Muscle of back (tissue), 13 donors: ENCODE measurements around the gene FCAR. TPM values are rescaled to one million over a fixed set of nuclear protein-coding genes. Genes with fewer than 3 reads are reported as not detected.
A peak's percentile ranks its signal among the peaks of the same experiment; 100 is the strongest.
"Not testable (repeated sequence)": the region's sequence is repeated elsewhere in the genome, so short reads cannot be mapped to it uniquely, and the experiment has no call there.

Source experiments
- DNase-seq, 3 donors: peaks; one replicate each; pipeline versions ENCODE4 v3.0.0 to v3.0.0-alpha.2; 2013
- long read RNA-seq, 9 donors: transcript quantifications; one replicate each; lab custom pipeline, GENCODE V29; 2026
- polyA plus RNA-seq, 10 donors: library from polyadenylated mRNA; unstranded; fragments of 120-200 nt; gene quantifications; one replicate each; pipeline ENCODE4 v1.2.1, GENCODE V29; 2013; ENCODE audit not compliant: insufficient read length in 10 of 10

The FCAR gene
- polyA plus RNA-seq: under 1 TPM in 9 of 10 donors, not detected in 1; 0.12 to 0.67 (median 0.41) TPM
- long read RNA-seq, donor 1, partial matches to known transcripts: 0 of 1 reads
- long read RNA-seq, donor 1, other reads (novel, unspliced or antisense): 0 of 1 reads
- long read RNA-seq, donor 2: 0 reads
- long read RNA-seq, donor 3: 0 reads
- long read RNA-seq, donor 4: 0 reads
- long read RNA-seq, donor 5: 0 reads
- long read RNA-seq, donor 6: 0 reads
- long read RNA-seq, donor 7: 0 reads
- long read RNA-seq, donor 8: 0 reads
- long read RNA-seq, donor 9: 0 reads

DNA sequence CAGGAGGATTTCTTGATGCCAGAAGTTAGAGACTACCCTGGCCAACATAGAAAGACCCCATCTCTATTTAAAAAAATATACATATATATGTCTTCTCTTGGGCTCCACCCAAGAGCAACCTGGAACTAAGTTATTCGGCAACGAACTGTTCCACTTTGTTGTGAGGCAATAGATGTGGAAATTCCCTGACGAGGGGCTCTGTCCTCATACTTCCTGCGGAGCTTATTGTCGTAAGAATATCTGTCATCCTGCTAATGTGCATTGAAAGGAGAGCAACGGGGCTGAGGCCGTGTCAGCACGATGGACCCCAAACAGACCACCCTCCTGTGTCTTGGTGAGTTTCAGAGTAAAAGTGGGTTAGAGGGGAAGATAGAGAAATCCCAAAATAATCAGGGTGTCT is at the start of gene FCAR:
TSS of gene FCAR (plus strand) at position 246 of the 400 bp plus-strand sequence. CDS start at position 301, 55 bp downstream.
- peak in 1 of 3 donors; percentile 12 for DNase-seq

GRCh38 chr19:54824416-54824815 is 49.6 kb upstream of the FCAR start:
- not testable (repeated sequence) for DNase-seq

DNA sequence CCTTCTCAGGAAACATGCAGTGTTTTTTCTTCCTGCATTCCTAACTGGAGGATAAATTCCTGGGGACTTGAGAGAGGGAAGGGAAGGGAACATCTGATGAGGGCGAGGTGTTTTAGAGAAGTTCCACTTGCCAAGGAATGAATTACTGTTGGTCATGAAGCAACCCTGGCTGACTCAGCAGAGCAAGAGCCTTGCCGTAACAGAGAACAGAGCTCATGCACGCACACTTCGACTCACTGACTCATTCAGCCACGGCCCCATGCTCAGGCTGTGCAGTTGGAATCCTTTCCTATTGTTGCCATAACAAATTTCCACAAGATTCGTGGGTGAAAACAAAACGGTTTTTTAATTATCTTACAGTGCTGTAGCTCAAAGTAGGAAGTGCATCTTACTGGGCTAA is 48.7 kb upstream of the FCAR start:
- not testable (repeated sequence) for DNase-seq

DNA sequence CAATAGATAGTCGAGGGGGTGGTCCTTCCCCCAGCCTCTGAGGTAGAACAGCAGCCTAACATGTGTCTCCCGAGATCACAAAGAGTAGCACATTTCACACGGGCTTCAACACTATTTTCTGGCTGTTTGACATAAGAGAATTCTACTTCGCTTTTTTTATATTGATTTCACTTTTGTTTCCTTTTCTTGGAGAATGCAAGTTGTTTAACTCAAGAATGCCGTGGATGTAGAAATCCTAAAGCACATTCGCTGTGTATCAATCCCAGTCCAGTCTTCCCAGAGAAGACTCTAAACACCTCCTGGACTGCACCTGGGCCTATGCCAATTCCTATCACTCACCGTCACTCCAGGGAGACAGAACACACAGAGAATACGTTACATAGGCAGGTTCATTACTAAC is 46.0 kb upstream of the FCAR start:
- not testable (repeated sequence) for DNase-seq

DNA sequence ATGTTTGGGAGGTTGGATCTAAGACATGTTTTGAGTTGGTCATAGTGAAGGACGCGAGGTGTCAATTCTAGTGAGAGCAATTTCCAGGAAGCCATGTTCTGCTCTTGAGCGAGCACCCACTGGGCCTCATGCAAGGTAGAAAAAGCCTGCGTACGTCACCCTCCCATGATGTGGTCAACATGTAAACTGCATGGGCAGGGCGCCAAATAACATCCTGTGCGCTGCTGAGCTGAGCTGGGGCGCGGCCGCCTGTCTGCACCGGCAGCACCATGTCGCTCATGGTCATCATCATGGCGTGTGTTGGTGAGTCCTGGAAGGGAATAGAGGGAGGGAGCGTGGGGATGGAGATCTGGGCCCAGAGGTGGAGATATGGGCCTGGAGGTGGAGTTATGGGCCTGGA is 41.5 kb upstream of the FCAR start, which contains the start of gene KIR2DS4:
TSS of gene KIR2DS4 (plus strand) at position 181 of the 400 bp plus-strand sequence.
- DNase-seq: not testable (repeated sequence)

GRCh38 chr19:54835126-54835525 is 38.9 kb upstream of the FCAR start:
- DNase-seq: not testable (repeated sequence)

- DNase-seq: not testable (repeated sequence)
Observed at GRCh38 chr19:54837522-54837921, 36.5 kb upstream of the FCAR start.

DNA sequence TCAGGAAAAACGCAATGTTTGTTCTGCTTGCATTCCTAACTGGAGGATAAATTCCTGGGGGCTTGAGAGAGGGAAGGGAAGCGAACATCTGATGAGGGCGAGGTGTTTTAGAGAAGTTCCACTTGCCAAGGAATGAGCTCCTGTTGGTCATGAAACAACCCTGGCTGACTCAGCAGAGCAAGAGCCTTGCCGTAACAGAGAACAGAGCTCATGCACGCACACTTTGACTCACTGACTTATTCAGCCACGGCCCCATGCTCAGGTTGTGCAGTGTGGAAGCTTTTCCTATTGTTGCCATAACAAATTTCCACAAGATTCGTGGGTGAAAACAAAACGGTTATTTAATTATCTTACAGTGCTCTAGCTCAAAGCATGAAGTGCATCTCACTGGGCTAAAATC is 30.9 kb upstream of the FCAR start:
- not testable (repeated sequence) for DNase-seq

DNA sequence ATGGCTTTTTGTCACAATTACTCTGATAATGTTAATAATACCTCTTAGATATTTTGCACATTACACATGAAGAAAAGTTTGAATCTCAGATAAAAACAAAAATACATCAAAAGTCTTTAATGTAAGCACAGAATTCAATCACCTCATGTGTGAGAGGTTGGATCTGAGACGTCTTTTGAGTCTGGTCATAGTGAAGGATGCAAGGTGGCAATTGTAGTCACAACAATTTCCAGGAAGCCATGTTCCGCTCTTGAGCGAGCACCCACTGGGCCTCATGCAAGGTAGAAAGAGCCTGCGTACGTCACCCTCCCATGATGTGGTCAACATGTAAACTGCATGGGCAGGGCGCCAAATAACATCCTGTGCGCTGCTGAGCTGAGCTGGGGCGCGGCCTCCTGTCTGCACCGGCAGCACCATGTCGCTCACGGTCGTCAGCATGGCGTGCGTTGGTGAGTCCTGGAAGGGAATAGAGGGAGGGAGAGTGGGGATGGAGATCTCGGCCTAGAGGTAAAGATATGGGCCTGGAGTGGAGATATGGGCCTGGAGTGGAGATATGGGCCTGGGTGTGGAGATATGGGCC is 23.9 kb upstream of the FCAR start, which contains the start of gene KIR3DL2:
TSS of gene KIR3DL2 (plus strand) at position 383 of the 580 bp plus-strand sequence. CDS start at position 416, 33 bp downstream.
- not testable (repeated sequence) for DNase-seq

DNA sequence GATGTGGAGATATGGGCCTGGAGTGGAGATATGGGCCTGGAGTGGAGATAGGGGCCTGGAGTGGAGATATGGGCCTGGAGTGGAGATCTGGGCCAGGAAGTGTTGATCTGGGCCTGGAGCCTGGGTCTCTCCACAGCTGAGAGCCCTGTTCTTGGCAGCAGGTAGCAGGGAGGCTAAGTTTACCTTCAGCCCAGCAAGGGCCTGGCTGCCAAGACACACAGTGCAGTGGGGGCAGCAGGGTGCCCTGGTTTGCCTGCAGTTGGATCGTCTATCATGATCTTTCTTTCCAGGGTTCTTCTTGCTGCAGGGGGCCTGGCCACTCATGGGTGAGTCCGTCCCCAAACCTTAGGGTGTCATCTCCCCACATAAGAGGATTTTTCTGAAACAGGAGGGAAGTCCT is 23.1 kb upstream of the FCAR start:
- no peak for DNase-seq

DNA sequence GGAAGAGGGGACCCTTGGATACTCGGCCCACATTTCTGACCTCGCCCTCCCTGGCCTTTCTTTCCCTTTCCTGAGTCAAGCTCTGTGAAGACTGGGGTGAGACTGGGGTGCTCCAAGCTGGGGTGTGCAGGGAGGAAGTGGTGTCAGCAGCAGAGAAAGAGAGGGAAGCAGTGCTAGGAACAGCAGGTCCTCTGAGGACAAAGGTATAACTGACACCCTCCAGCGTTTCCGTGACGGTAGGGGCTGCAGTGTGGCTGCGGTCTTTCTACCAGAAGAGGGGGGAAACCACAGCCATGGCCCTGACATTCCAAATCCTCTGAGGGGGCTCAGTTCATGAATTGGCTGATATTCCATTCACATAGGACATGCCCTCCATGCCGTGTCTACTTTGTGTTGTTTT is 22.7 kb upstream of the FCAR start:
- DNase-seq: no peak

GRCh38 chr19:54855241-54855640 is 18.8 kb upstream of the FCAR start:
- DNase-seq: not testable (repeated sequence)

DNA sequence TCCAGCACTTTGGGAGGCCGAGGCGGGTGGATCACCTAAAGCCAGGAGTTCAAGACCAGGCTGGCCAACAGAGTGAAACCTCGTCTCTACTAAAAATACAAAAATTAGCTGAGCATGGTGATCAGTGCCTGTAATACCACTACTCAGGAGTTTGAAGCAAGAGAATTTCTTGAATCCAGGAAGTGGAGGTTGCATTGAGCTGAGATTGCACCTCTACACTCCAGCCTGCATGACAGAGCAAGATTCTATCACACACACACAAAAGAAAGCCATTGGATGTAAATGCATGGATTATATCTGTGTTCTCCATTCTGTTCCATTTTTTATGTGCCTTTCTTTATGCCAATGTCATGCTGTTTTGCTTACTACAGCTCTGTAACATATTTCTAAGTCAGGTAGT is 15.6 kb upstream of the FCAR start:
- not testable (repeated sequence) for DNase-seq

DNA sequence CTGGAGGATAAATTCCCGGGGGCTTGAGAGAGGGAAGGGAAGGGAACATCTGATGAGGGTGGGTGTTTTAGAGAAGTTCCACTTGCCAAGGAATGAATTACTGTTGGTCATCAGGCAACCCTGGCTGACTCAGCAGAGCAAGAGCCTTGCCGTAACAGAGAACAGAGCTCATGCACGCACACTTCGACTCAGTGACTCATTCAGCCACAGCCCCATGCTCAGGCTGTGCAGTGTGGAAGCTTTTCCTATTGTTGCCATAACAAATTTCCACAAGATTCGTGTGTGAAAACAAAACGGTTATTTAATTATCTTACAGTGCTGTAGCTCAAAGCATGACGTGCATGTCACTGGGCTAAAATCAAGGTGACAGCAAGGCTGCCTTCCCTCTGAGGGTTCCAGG is 14.6 kb upstream of the FCAR start:
- not testable (repeated sequence) for DNase-seq

- not testable (repeated sequence) for DNase-seq
Observed at GRCh38 chr19:54863459-54863858, 10.6 kb upstream of the FCAR start.

DNA sequence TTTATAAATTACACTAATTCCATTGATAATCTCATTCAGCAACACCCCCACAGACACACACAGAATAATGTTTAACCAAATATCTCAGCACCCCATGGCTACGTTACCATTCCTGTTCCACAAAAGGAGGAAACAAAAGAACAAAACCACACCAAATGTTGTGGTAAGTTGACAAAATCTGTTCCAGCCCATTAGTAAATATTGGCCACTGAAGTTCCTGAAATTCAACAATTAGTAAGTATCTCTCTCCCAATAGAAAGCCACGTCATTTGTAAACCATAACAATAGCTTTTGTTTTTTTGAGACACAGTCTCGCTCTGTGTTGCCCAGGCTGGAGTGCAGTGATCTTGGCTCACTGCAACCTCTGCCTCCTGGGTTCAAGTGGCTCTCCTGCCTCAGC is 2.3 kb upstream of the FCAR start:
- DNase-seq: no peak

DNA sequence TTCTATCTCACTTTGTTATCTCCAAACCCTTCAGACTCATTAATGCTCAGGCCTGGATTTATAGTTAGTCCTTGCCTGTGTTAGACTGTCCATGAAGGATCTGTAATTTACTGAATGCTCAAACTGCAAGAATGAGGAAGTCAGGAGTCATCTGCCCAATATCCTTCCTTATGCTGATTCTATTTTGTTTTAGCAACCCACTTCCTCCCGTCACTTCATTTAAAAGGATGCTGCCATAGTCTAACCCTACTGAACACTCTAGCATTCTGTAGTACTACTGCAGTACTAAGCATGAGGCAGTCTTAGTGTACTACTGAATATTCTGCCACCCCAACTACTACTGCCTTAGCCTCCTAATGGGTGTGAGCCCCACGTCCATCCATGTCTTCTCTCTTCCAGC is 1.5 kb downstream of the FCAR start:
- DNase-seq: peak in 1 of 3 donors; percentile 7

DNA sequence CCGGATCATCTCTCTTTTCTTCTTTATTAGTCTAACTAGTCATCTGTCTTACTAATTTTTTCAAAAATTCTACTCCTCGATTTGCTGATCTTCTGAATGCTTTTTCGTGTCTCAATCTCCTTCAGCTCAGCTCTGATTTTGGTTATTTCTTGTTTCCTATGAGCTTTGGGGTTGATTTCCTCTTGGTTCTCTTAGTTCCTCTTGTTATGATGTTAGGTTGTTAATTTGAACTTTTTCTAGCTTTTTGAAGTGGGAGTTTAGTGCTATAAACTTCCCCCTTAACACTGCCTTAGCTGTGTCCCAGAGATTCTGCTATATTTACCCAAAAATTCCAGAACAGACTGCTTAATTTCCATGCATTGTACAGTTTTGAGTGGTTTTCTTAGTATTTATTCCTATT is 3.4 kb downstream of the FCAR start:
- DNase-seq: no peak

DNA sequence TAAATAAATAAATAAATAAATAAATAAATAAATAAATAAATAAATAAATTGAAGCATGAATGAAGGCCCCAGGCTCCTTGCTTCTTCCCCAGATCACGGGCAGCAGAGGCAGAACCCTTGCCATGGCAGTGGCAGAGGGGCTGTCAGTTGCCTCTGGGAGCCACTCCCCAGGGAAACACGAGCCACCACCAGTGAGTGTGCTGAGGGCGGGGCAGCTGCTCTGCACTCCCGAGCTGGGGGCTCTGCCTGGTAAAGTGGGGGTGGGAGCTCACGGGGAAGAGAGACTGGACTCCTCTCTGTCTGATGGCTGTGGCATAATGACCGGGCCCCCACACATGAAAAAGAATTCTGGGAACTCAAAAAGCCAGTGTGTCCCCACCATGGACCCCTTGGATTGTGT is 7.8 kb downstream of the FCAR start:
- no peak for DNase-seq

DNA sequence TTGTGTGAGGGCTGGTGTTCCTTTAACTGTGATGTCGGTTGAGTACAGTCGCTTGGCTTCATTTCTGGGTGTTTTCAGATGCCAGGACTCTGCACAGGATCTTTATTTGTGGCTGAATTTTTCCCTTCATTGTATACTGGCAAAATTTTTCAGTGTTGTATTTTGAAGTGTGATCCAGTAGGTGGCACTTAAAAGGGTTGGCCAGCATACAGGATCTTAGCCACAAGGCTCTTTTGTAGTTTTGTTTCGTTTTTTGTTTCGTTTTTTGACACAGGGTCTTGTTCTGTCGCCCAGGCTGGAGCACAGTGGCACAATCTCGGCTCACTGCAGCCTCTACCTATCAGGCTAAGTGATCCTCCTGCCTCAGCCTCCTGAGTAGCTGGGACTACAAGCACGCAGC is 8.7 kb downstream of the FCAR start:
- no peak for DNase-seq

- no peak for DNase-seq
Observed at GRCh38 chr19:54883228-54883627, 9.2 kb downstream of the FCAR start.

GRCh38 chr19:54888239-54888638 is 14.2 kb downstream of the FCAR start:
- no peak for DNase-seq

DNA sequence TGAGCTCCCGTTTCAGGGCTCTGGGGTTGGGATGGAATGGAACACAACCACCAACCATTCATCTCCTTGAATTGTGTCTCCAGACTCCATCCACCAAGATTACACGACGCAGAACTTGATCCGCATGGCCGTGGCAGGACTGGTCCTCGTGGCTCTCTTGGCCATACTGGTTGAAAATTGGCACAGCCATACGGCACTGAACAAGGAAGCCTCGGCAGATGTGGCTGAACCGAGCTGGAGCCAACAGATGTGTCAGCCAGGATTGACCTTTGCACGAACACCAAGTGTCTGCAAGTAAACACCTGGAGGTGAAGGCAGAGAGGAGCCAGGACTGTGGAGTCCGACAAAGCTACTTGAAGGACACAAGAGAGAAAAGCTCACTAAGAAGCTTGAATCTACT is 15.5 kb downstream of the FCAR start:
- no peak for DNase-seq
